Bronchial epithelial cell (primary cell): ENCODE measurements around the gene ENO2. TPM values are rescaled to one million over a fixed set of nuclear protein-coding genes. Genes with fewer than 3 reads are reported as not detected.
A peak's percentile ranks its signal among the peaks of the same experiment; 100 is the strongest.

ENCODE experiments used
- DNase-seq: peaks from one replicate; pipeline ENCODE4 v3.0.0-alpha.2; 2010; ENCODE audit warnings: low read depth
- FAIRE-seq: peaks from 2 replicates; lab custom pipeline; 2011; peaks lifted over from hg19 to GRCh38; lab: Jason Lieb, UNC
- H3K27me3 ChIP-seq: 2 replicates; pipeline ENCODE4 v1.5.1; 2011; ENCODE audit warnings: low read length; ENCODE audit not compliant: control insufficient read depth, insufficient read depth
- H3K36me3 ChIP-seq: 2 replicates; pipeline ENCODE4 v1.5.1; 2011; ENCODE audit warnings: low read length; ENCODE audit not compliant: control insufficient read depth, insufficient read depth
- H3K4me3 ChIP-seq: 2 replicates; pipeline ENCODE4 v1.5.1; 2011; ENCODE audit warnings: mild to moderate bottlenecking, low read depth, low read length, control low read depth
- total RNA-seq: library from RNA; depleted of rRNA; stranded (reverse); fragments of >200 nt; gene quantifications from 2 replicates; pipeline ENCODE4 v1.2.1, GENCODE V29; 2014
- TF ChIP-seq, protein P1 (sequence below): IDR thresholded peaks from 2 replicates; pipeline ENCODE4 v1.5.1; 2011; ENCODE audit warnings: mild to moderate bottlenecking, moderate library complexity, low read length, control low read depth, inconsistent platforms; ENCODE audit not compliant: insufficient read depth, severe bottlenecking

Gene ENO2
- total RNA-seq, 1 donor from 2014 or later: 9.0 TPM

DNA sequence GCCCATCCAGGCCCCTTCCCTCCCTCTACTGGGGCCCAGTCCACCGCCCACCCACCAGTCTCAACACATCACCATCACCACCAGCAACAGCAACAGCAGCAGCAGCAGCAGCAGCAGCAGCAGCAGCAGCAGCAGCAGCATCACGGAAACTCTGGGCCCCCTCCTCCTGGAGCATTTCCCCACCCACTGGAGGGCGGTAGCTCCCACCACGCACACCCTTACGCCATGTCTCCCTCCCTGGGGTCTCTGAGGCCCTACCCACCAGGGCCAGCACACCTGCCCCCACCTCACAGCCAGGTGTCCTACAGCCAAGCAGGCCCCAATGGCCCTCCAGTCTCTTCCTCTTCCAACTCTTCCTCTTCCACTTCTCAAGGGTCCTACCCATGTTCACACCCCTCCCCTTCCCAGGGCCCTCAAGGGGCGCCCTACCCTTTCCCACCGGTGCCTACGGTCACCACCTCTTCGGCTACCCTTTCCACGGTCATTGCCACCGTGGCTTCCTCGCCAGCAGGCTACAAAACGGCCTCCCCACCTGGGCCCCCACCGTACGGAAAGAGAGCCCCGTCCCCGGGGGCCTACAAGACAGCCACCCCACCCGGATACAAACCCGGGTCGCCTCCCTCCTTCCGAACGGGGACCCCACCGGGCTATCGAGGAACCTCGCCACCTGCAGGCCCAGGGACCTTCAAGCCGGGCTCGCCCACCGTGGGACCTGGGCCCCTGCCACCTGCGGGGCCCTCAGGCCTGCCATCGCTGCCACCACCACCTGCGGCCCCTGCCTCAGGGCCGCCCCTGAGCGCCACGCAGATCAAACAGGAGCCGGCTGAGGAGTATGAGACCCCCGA is 22.5 kb downstream of the ENO2 start:
- Histone ChIP-seq H3K4me3 (peak overlapping the region; percentile 43), H3K27me3 (no peaks in the 10 kb centered on the region), H3K36me3 (peaks cover 15% of the 10 kb centered on the region)
- FAIRE-seq (no peak), DNase-seq (no peak)
- TF ChIP-seq, protein P1, sequence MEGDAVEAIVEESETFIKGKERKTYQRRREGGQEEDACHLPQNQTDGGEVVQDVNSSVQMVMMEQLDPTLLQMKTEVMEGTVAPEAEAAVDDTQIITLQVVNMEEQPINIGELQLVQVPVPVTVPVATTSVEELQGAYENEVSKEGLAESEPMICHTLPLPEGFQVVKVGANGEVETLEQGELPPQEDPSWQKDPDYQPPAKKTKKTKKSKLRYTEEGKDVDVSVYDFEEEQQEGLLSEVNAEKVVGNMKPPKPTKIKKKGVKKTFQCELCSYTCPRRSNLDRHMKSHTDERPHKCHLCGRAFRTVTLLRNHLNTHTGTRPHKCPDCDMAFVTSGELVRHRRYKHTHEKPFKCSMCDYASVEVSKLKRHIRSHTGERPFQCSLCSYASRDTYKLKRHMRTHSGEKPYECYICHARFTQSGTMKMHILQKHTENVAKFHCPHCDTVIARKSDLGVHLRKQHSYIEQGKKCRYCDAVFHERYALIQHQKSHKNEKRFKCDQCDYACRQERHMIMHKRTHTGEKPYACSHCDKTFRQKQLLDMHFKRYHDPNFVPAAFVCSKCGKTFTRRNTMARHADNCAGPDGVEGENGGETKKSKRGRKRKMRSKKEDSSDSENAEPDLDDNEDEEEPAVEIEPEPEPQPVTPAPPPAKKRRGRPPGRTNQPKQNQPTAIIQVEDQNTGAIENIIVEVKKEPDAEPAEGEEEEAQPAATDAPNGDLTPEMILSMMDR: no peak

DNA sequence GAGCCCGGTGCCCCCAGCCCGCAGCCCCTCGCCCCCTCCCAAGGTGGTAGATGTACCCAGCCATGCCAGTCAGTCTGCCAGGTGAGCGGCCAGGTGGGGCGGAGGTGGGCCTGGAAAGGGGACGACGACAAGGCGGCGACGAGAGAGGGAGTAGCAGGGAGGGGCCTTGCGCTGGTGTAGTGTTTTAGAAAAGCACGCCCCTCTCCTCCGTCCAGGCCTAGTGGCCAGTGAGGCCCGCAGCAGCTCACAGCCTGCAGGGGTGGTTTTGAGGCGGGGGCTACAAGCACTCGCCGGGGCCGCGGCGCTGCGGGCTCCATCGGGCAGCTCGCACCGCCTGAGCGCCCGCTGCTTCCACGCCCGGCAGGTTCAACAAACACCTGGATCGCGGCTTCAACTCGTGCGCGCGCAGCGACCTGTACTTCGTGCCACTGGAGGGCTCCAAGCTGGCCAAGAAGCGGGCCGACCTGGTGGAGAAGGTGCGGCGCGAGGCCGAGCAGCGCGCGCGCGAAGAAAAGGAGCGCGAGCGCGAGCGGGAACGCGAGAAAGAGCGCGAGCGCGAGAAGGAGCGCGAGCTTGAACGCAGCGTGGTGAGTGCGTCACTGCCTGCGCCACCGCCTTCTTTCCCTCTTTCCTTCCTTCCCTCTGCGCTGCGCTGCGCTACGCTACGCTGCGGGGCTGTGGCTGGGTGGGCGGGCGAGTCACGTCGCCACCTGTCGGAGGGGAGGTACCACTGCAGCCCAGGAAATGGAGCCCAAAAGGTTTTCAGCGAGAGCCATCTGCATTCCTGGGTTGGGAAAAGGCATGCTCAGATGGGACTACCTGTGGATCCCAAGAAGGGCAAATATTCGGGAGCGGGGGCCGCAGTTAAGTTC is 23.3 kb downstream of the ENO2 start:
- DNase-seq (peak; percentile 86), FAIRE-seq (peak; percentile 62)
- peak overlapping the region; percentile 43 for H3K4me3 ChIP-seq
- H3K36me3 ChIP-seq: peaks cover 15% of the 10 kb centered on the region
- TF ChIP-seq, protein P1: peak; percentile 94
- H3K27me3 ChIP-seq: no peaks in the 10 kb centered on the region

DNA sequence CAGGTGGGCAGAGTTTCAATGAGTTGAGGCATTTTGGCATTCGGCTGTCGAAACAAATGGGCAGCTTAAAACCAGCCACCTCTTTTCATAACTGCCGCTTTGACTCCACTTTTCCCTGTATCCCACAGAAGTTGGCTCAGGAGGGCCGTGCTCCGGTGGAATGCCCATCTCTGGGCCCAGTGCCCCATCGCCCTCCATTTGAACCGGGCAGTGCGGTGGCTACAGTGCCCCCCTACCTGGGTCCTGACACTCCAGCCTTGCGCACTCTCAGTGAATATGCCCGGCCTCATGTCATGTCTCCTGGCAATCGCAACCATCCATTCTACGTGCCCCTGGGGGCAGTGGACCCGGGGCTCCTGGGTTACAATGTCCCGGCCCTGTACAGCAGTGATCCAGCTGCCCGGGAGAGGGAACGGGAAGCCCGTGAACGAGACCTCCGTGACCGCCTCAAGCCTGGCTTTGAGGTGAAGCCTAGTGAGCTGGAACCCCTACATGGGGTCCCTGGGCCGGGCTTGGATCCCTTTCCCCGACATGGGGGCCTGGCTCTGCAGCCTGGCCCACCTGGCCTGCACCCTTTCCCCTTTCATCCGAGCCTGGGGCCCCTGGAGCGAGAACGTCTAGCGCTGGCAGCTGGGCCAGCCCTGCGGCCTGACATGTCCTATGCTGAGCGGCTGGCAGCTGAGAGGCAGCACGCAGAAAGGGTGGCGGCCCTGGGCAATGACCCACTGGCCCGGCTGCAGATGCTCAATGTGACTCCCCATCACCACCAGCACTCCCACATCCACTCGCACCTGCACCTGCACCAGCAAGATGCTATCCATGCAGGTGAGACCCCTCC is 24.2 kb downstream of the ENO2 start:
- FAIRE-seq (no peak), DNase-seq (no peak)
- H3K27me3 ChIP-seq: no peaks in the 10 kb centered on the region
- TF ChIP-seq, protein P1: no peak
- peaks cover 15% of the 10 kb centered on the region for H3K36me3 ChIP-seq
- peak overlapping the region; percentile 43 for H3K4me3 ChIP-seq

DNA sequence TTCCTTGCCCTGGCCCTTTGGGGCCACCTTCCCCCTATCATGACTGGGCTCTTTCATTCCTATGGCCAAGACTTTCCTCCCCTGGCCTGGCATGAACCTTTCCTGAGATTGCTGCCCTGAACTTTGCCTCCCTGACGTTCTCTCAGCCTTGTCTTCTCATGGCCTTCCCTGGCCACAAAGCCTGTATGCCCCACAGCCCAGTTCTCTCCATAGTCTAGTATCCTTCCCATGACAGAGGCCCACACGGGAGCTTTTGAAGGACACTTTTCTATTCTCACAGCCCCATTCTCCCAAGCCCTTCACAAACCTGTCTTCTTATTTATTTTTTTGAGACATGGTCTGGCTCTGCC is 24.8 kb downstream of the ENO2 start:
- Histone ChIP-seq H3K4me3 (no peak overlapping the region), H3K27me3 (no peaks in the 10 kb centered on the region), H3K36me3 (peaks cover 15% of the 10 kb centered on the region)
- FAIRE-seq (no peak), DNase-seq (no peak)
- TF ChIP-seq, protein P1: no peak

DNA sequence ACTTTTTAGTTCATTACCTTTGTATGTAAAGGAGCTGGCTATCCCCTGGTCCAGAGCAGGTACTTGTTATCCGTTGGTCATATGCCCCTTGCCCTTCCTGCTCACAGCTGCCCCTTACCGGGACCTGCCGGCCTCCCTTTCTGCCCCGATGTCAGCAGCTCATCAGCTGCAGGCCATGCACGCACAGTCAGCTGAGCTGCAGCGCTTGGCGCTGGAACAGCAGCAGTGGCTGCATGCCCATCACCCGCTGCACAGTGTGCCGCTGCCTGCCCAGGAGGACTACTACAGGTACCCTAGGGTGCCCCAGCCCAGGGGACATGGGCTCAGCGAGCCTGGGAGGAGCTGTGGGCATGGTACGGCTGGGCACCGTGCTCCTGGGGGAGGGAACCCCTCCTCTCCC is 26.9 kb downstream of the ENO2 start:
- DNase-seq (no peak), FAIRE-seq (no peak)
- H3K4me3 ChIP-seq: no peak overlapping the region
- H3K36me3 ChIP-seq: peaks cover 13% of the 10 kb centered on the region
- no peaks in the 10 kb centered on the region for H3K27me3 ChIP-seq
- TF ChIP-seq, protein P1: no peak
